ENCODE results near the gene FUT9. TPM values are rescaled to one million over a fixed set of nuclear protein-coding genes. Genes with fewer than 3 reads are reported as not detected.

The FUT9 gene
- total and polyA plus RNA-seq, 2 of the 13 experiments (the other 11 are each of a cell fraction or from before 2014, with no cell fraction given), result 0.01 TPM; not detected in 1

DNA sequence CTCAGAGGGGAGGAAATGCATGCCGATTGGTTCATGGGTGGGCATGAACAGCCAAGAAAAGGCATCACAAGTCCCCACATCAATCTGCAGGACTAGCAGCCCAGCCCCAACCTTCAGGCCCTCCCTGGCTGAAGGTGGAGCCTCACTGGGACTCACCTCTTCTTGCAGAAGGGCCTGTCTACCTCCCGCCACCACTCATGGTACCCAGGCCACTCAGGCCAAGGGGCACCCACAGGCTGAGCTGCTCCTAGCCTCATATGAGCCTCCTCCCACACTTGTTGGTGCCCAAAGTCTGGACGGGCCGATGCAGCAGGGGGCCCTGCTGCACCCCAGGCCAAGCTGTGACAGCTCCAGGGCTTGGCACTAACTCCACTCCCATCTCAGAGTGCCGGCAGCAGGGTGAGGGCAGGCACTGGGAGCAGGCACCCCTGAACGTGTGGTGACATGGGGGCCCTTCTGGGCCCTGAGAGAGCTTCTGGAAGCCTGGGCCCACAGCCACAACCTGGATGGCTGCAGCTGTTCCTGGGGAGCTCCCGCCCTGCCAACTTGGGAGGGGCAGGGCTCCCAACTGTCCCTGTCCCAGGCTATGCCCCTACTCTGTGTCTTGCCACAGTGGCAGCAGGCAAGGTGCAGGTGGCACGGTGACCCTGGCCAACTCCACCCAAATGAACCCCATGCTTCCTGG is 13.7 kb upstream of the FUT9 start (continued):
- TF ChIP-seq ZNF556 (CRISPR knock-in tag; IDR thresholded peaks at IDR 0.05; ENCODE audit: borderline replicate concordance) (no peak), POLR2G (IDR thresholded peaks at IDR 0.05; ENCODE audit: low read depth, low read length) (no peak), STAT5B (CRISPR knock-in tag; IDR thresholded peaks at IDR 0.05) (no peak), ZNF607 (CRISPR knock-in tag; IDR thresholded peaks at IDR 0.05; ENCODE audit: borderline replicate concordance) (no peak)

- Histone ChIP-seq H3K4me1 (ENCODE audit: insufficient read depth, low read length) (peaks cover 6% of the 10 kb centered on the region), H4K20me1 (ENCODE audit: insufficient read depth, low read length) (no peaks in the 10 kb centered on the region), H3K9me3 (ENCODE audit: low read length) (no peaks in the 10 kb centered on the region), H3K4me3 (replicated peaks in 1 of 3; ENCODE audit: insufficient read depth in 1 of 3, low read depth in 2 of 3, low read length in 3 of 3) (no peak overlapping the region), H3K4me2 (ENCODE audit: low read depth, low read length) (no peak overlapping the region), H3K9ac (ENCODE audit: insufficient read depth, low read depth, low read length) (no peak overlapping the region), H3K79me2 (ENCODE audit: insufficient read depth, low read length) (no peaks in the 10 kb centered on the region), H2AFZ (ENCODE audit: low read length) (no peak overlapping the region), H3K27me3 (ENCODE audit: control insufficient read depth in 1 of 2, insufficient read depth in 2 of 2, low read length in 2 of 2) (no peaks in the 10 kb centered on the region; a peak in 1 of 5 replicates), H3K27ac (ENCODE audit: extremely low read length, insufficient read depth, low read length) (no peak overlapping the region), H3K36me3 (replicated peaks in 1 of 2; ENCODE audit: control insufficient read depth in 1 of 2, insufficient read depth in 2 of 2, low read length in 2 of 2) (no peaks in the 10 kb centered on the region)
- no peak for ATAC-seq
- no peak for DNase-seq (ENCODE audit: low spot score)
- in situ Hi-C loops (cut with HindIII; ENCODE audit: extremely low pct_ligation_motif_present, low pct_unique_long_range_greater_than_20kb) (no loop called here), intact Hi-C loops (cut with micrococcal nuclease; ENCODE audit: unreplicated experiment) (no loop called here)
- no TSS peak for BruUV-seq (replicated peaks)
- TF ChIP-seq TMF1 (CRISPR knock-in tag; IDR thresholded peaks at IDR 0.05; ENCODE audit: low read depth), result no peak
- TF ChIP-seq ZNF136 (CRISPR knock-in tag; IDR thresholded peaks at IDR 0.05; ENCODE audit: low read depth), result no peak
- TF ChIP-seq POLR2G (IDR thresholded peaks at IDR 0.05; ENCODE audit: low read depth, low read length), result no peak
- TF ChIP-seq, protein P1, sequence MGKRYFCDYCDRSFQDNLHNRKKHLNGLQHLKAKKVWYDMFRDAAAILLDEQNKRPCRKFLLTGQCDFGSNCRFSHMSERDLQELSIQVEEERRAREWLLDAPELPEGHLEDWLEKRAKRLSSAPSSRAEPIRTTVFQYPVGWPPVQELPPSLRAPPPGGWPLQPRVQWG (CRISPR knock-in tag; IDR thresholded peaks at IDR 0.05; ENCODE audit: borderline replicate concordance, low read depth), result no peak
- TF ChIP-seq CREM (IDR thresholded peaks at IDR 0.05), result no peak
- no peak for TF ChIP-seq CREM (CRISPR knock-in tag; IDR thresholded peaks at IDR 0.05)
- no peak for TF ChIP-seq ZNF558 (CRISPR knock-in tag; IDR thresholded peaks at IDR 0.05; ENCODE audit: borderline replicate concordance)
- no peak for TF ChIP-seq MAFK (conservative IDR thresholded peaks at IDR 0.05 in 1 of 2, IDR thresholded peaks at IDR 0.05 in 1 of 2; ENCODE audit: low read length in 2 of 2)
- TF ChIP-seq NCOA5 (CRISPR knock-in tag; IDR thresholded peaks at IDR 0.05), result no peak
- ChIA-PET POLR2A (no interaction called here), CTCF (ENCODE audit: low intra/inter-chr PET ratio, low total read pairs) (no interaction called here)
- FAIRE-seq, result no peak
- no CpG with 5 or more reads among the region's 3 CpGs for WGBS (ENCODE audit: low lambda C conversion rate)
These were observed 13.2 kb upstream of the FUT9 start for GRCh38 chr6:96002576-96002910.
